Calu3 (cell line): Measurements from ENCODE around the gene DAZAP2. TPM values are rescaled to one million over a fixed set of nuclear protein-coding genes. Genes with fewer than 3 reads are reported as not detected.
"Not testable (repeated sequence)": the region's sequence is repeated elsewhere in the genome, so short reads cannot be mapped to it uniquely, and the experiment has no call there.

ENCODE experiments used
- BruUV-seq: library from RNA; stranded (reverse); fragments of 400-500 nt; replicated peaks from 2 replicates; lab custom pipeline; 2021; lab: Mats Ljungman, UMichigan
- CTCF ChIA-PET: fragments of 300-600 bp; sonication (Branson Sonifier 250); formaldehyde crosslinking; loops from one replicate; lab custom pipeline; 2022; ENCODE audit warnings: antibody characterized with exemption; lab: Charles Lee
- DNase-seq: peaks from one replicate; pipeline ENCODE4 v3.0.0; 2022
- H3K27ac Mint-ChIP-seq: one replicate; pipeline ENCODE4 v1.8.0; 2022; ENCODE audit warnings: mixed read lengths; ENCODE audit not compliant: unreplicated experiment
- H3K27me3 Mint-ChIP-seq: one replicate; pipeline ENCODE4 v1.8.0; 2022; ENCODE audit warnings: mixed read lengths; ENCODE audit not compliant: unreplicated experiment
- H3K36me3 Mint-ChIP-seq: one replicate; pipeline ENCODE4 v1.8.0; 2022; ENCODE audit warnings: mild to moderate bottlenecking, moderate library complexity, mixed read lengths; ENCODE audit not compliant: insufficient read depth, unreplicated experiment
- H3K4me1 Mint-ChIP-seq: one replicate; pipeline ENCODE4 v1.8.0; 2022; ENCODE audit warnings: mild to moderate bottlenecking, low read depth, mixed read lengths; ENCODE audit not compliant: unreplicated experiment
- H3K4me3 Mint-ChIP-seq: one replicate; pipeline ENCODE4 v1.8.0; 2022; ENCODE audit warnings: mild to moderate bottlenecking, low read depth, moderate library complexity, mixed read lengths; ENCODE audit not compliant: unreplicated experiment
- H3K9me3 Mint-ChIP-seq: one replicate; pipeline ENCODE4 v1.8.0; 2022; ENCODE audit warnings: low read depth, mixed read lengths; ENCODE audit not compliant: unreplicated experiment
- intact Hi-C: fragments of 100-400 bp; cut with micrococcal nuclease; formaldehyde crosslinking; loops from one replicate; pipeline ENCODE4 v1.10.0; 2022; ENCODE audit not compliant: unreplicated experiment
- total RNA-seq: library from RNA; stranded (reverse); gene quantifications from 2 replicates; pipeline ENCODE4 v1.2.3, GENCODE V29; 2022
- TF ChIP-seq, protein P1 (sequence below): fragments of 200-600 bp; IDR thresholded peaks from one replicate; pipeline ENCODE4 v1.8.0; 2022; ENCODE audit warnings: antibody characterized with exemption; ENCODE audit not compliant: unreplicated experiment

Gene DAZAP2
- total RNA-seq, 1 experiment from 2014 or later, result 103 TPM

DNA sequence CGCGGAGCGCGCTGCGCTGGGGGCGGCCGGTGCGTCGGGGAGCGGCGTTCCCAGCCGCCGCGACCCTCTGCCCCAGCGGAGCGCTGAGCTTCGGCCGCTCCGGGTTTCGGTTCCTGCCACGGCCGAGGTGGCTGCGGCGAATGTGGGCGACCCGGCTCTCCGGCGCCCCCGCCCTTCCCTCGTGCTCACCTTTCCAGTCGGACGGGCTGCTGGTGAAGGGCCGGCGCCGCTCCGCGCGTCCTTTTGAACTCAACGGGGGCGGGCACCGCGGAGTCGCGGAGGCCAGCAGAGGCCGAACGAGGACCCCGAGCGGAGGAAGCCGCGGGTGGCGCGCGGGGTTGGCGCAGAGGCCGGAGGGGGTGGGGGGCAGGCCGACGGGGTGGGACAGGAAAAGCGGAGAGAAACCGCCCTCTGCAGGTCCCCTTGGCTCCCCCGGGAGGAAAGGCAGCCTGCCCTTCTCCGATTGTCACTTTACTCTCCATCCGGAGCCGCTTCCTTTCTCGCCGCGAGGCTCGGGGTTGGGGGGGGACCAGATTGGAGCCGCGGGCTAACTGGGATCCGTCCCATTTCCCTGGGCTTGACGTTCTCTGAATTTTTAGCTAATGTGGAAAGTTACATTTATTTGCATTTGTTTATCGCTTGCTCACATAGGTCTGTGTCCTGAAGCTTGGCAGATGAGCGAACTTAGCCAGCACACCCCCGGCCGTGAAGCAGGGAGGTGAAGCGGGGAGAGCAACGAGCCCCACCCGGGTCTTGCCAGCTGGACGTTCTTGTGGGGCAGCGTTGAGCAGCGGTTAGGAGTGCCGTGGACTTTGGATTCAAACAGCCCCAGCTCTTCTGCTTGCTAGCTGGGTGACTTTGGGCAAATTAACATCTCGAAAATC is 31.7 kb downstream of the DAZAP2 start, which contains the start of gene SMAGP:
Gene SMAGP, minus strand, starts transcription at position 349 of the 884 bp plus-strand sequence. CDS start 1,137 bp downstream, outside the sequence.
- Mint-ChIP-seq H3K27me3 (no peaks in the 10 kb centered on the region), H3K4me3 (peak within 1 kb of the TSS; percentile 83), H3K27ac (peak within 1 kb of the TSS; percentile 95), H3K36me3 (peaks cover 52% of the 10 kb centered on the region), H3K9me3 (no peaks in the 10 kb centered on the region), H3K4me1 (peaks cover 24% of the 10 kb centered on the region)
- TF ChIP-seq, protein P1, sequence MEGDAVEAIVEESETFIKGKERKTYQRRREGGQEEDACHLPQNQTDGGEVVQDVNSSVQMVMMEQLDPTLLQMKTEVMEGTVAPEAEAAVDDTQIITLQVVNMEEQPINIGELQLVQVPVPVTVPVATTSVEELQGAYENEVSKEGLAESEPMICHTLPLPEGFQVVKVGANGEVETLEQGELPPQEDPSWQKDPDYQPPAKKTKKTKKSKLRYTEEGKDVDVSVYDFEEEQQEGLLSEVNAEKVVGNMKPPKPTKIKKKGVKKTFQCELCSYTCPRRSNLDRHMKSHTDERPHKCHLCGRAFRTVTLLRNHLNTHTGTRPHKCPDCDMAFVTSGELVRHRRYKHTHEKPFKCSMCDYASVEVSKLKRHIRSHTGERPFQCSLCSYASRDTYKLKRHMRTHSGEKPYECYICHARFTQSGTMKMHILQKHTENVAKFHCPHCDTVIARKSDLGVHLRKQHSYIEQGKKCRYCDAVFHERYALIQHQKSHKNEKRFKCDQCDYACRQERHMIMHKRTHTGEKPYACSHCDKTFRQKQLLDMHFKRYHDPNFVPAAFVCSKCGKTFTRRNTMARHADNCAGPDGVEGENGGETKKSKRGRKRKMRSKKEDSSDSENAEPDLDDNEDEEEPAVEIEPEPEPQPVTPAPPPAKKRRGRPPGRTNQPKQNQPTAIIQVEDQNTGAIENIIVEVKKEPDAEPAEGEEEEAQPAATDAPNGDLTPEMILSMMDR, result no peak
- CTCF ChIA-PET, result interaction anchor here (0.9 to 2.7 kb wide), 4 partner anchors 38 to 71 kb away, joined by 4 to 27 read pairs (median 8); no protein-coding TSS in a partner anchor
- intact Hi-C loops, result no loop called here
- TSS peak; percentile 92 for BruUV-seq
- DNase-seq, result peak; percentile 90

DNA sequence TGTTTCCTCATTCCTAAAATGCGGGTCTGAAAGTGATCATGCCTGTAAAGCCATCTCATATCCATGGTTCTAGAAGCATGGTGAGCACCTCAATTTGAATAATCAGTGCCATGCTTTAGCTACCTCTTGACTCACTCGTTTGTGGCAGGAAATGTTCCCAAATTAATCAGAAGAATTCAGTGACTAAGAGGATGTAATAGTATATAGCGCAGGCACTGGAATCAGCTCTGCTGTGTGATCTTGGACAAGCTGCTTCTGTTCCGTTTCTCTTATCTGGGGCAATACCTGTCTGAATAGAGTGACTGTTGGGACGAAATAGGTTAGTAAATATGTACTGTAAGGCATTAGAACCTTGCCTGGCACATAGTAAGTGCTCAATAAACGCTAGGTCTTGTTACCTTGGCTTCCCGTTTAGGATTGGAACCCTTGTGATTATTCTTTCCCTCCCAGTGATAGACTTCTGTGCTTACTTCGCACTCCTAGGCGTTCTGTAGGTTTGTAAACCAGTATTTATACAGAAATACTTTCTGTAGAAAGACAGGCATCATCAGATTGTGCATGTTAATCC is 32.4 kb downstream of the DAZAP2 start:
- peak; percentile 40 for DNase-seq
- TF ChIP-seq, protein P1, result no peak
- H3K4me1 Mint-ChIP-seq, result peaks cover 18% of the 10 kb centered on the region
- intact Hi-C loops, result no loop called here
- CTCF ChIA-PET, result interaction anchor here (0.9 to 2.7 kb wide), 4 partner anchors 37 to 71 kb away, joined by 4 to 27 read pairs (median 8); no protein-coding TSS in a partner anchor
- no peaks in the 10 kb centered on the region for H3K9me3 Mint-ChIP-seq
- H3K4me3 Mint-ChIP-seq, result peak overlapping the region; percentile 83
- H3K36me3 Mint-ChIP-seq, result peaks cover 47% of the 10 kb centered on the region
- H3K27ac Mint-ChIP-seq, result peak overlapping the region; percentile 95
- H3K27me3 Mint-ChIP-seq, result no peaks in the 10 kb centered on the region
- no TSS peak for BruUV-seq

DNA sequence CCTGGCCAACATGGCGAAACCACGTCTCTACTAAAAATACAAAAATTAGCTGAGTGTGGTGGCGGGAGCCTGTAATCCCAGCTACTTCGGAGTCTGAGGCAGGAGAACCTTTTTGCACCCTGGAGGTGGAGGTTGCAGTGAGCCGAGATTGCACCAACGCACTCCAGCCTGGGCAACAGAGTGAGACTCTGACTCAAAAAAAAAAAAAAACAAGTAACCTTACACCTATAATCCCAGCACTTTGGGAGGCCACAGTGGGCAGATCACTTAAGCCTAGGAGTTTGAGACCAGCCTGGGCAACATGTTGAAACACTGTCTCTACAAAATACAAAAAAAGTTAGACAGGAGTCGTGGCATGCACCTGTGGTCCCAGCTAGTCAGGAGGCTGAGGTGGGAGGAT is 34.2 kb downstream of the DAZAP2 start:
- H3K4me3 Mint-ChIP-seq, DNase-seq, CTCF ChIA-PET, BruUV-seq, H3K9me3 Mint-ChIP-seq, H3K27ac Mint-ChIP-seq, intact Hi-C loops, H3K27me3 Mint-ChIP-seq: not testable (repeated sequence)
- peaks cover 37% of the 10 kb centered on the region for H3K36me3 Mint-ChIP-seq
- peaks cover 13% of the 10 kb centered on the region for H3K4me1 Mint-ChIP-seq

DNA sequence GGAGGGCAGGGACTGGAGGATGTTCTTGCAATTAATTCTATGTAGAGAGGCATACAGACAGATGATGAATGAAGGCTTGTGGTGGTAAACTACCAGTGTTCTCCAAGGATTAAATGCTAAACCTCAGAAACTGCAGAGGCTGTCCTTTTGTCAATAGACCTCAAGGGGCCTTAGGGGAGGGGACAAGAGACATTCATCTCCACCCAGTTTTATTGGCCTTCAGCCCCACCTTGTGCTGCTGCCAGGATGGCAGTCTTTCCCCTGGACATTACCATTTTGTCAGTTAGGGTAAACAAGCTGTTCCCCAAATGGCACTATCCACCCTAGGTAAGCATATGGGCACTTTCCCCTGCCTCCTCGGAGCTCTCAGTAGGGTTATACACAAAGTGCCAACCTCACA is 36.5 kb downstream of the DAZAP2 start:
- TF ChIP-seq, protein P1, result no peak
- Mint-ChIP-seq H3K27me3 (no peaks in the 10 kb centered on the region), H3K4me1 (peaks cover 10% of the 10 kb centered on the region), H3K9me3 (no peaks in the 10 kb centered on the region), H3K36me3 (peaks cover 15% of the 10 kb centered on the region), H3K27ac (no peak overlapping the region), H3K4me3 (no peak overlapping the region)
- DNase-seq, result no peak
- intact Hi-C loops, result no loop called here
- no TSS peak for BruUV-seq
- CTCF ChIA-PET, result no interaction called here
